DMS53 treated with DMSO at 0.1 percent for 48 hours (cell line): Measurements from ENCODE around the gene CARD11.
"Not testable (repeated sequence)": the region's sequence is repeated elsewhere in the genome, so short reads cannot be mapped to it uniquely, and the experiment has no call there.

ENCODE experiments used
- DNase-seq: peaks from one replicate; lab custom pipeline; 2025; ENCODE audit not compliant: unreplicated experiment; lab: John Stamatoyannopoulos, UW

The CARD11 gene

DNA sequence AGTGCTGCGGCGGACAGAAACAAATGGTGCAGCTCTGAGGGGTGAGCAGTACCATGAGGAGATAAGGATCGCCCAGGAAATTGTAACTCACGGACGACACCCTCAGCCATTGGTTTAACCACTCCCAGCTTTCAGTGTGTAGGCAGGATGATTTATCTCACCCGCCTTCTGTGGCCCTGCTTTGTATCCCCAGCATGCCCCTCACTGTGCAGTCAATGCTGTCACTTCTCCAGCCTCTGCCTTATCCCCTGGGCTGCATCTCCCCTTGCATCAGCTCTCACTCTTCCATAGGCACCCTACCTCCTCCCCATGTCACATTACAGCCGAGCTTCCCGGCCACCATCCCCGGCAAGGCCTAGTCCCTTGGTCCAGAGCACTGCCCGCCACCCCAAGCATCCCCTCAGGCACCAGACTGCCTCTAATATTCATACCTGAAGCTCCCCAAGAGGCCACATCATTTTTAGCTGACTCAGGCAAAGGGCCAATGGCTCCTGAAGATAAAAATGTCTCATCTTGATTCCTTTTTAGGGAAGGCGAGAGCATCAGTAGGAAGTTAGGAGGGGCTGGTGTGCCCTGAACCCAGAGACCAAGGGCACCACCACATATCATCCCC, 77.1 kb downstream of the CARD11 start:
- DNase-seq: no peak

DNA sequence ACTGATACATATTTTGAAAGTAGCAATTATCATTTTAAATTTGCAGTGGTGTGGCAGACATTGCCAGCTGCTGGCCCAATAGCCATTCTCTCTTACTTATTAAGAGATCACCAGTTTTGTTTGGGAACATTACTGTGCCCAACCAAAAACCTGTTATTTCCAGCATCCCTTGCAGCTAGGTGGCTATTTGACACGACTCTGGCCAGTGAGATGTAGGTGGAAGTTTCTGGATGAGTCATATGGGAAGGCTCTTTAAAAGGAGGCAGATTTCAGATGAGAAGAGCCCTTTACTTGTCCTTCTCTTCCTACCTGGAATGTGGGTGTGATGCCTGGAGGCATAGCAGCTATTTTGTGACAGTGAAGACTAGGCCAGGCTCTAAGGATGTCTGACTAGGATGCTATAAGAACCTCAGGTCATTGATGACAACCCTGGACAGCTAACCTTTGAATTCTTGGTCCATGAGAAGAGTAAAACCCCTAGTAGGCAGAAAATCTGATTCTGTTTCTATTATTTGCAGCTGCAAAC, 77.9 kb downstream of the CARD11 start:
- no peak for DNase-seq

DNA sequence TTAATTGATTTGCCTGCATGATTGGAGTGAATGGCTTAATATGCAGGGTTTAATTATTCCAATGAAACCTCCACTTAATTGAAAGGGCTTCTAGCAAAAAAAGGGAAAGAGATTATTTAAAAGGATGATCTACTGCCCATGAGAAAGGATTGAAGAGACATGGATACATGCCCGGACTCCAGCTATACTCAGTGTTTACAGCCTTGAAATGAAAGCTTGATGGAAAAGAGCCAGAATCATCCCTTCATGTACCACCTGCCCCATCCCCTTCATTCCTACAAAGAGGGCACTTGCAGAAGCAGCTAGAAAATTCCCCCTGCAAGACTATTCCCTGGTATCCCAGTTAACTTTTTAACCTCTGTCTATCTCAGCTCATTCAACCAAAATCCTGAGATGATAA, 78.4 kb downstream of the CARD11 start:
- DNase-seq: no peak

DNA sequence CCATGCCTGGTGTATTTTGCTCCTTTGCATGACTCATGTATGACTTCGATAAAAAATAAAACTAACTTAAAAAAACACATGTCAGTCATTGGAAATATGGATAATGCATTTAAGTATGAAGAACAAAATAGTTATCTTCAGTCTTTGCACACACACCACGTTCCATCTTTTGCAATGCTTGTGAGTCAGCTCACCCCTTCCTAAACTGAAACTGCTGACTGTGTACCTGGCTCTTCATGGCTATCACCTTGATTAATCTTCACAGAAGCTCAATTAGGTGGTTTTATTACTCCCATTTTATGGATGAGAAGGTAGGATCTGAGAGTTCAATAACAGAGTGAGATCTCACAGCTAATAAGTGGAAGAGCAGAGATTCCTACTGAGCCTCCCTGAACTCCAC, 79.5 kb downstream of the CARD11 start:
- no peak for DNase-seq

DNA sequence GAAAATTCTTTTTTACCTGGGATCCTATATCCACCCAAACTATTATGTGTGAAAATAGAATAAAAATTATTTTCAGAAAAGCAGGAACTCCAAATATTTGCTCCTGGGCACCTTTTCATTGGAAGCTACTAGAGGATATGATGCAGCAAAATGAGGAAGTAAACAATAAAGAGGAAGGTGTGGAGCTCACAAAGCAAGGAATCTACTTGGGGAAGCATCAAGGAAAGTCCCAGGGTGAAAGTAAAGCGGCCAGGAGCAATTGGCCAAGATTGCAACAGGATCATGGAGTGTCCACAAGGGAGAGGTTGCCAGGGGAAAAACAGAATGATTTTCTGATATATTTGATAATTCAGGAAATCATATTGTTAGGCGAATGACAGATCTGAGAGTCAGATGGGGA, 80.8 kb downstream of the CARD11 start:
- DNase-seq: no peak

- no peak for DNase-seq
Measured at GRCh38 chr7:2959828-2960599, 83.7 kb downstream of the CARD11 start.

GRCh38 chr7:2959103-2959680, 84.5 kb downstream of the CARD11 start:
- DNase-seq: no peak

DNA sequence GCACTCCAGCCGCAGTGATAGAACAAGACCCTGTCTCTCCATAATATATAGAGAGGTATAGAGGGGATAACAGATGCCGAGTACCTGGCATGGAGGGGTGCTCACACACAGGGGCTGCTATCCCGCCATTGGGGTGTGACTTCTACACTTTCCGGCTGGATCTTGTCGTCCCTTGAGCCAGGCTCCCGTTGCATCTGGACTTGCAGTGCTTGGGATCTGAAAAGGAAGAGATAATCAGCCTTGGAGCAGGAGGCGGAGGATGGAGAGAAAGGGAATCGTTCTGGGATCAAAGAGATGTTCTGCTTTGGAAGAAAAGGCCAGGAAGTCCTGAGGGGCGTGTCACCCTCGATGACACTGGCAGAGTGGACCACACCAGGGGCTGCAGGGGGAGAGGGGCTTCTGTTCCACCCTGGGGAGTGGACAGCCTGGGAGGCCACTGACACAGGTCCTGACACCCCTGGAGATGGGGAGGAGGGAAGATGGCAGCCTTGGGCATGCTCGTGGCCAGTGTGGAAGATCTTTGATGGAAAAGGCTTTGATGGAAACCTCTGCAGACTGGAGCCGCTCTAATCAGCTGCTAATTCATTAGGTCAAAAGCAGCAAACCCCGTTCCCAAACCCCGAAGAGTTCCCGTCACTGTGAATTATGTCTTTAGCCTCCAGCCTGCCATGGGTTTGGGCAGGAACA, 85.1 kb downstream of the CARD11 start:
- no peak for DNase-seq

DNA sequence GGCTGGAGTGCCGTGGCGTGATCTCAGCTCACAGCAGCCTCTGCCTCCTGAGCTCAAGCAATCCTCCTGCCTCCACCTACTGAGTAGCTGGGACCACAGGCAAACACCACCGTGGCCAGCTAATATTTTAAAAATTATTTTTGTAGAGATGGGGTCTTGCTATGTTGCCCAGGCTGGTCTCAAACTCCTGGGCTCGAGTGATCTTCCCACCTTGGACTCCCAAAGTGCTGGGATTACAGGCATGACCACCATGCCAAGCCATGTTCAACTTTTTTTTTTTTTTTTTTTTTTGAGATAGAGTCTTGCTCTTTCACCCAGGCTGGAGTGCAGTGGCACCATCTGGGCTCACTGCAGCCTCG, 86.3 kb downstream of the CARD11 start:
- not testable (repeated sequence) for DNase-seq

DNA sequence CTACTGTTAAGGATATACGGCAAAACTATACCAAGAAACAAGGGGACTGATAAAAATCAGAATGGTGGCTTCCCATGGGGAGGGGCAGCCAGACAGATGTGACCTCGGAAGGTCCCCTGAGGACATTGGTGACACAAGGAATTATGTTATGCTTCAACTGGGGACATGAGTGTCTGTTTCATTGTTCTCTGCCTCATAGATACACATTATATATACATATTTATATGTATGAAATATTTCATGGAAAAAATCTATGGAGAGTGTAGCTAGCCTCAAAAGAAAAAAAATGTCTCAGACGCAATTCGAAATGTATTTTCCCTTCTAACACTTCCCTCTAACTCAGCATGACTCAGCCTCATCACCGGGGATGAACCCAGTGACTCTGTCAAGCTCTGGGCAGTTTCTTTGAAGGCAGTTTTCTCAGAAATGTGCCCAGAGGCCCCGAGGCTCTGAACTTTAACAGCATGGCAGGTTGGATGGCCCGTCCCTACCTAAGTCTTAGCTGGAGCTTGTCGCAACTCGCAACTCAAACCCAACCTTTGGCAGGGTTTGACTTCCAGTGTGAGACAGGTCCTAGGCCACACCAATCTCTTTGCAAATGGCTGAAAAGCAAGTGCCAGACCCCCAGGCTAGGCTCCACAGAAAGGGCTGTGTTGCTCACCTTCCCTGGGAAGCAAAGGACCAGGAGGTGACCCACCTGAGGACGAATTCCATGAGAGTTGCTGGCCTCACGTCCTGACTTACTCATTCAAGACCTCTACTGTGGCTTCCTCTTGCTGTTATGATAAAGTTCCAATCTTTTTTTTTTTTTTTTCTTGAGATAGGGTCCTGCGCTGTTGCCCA, 86.9 kb downstream of the CARD11 start:
- DNase-seq: no peak

DNA sequence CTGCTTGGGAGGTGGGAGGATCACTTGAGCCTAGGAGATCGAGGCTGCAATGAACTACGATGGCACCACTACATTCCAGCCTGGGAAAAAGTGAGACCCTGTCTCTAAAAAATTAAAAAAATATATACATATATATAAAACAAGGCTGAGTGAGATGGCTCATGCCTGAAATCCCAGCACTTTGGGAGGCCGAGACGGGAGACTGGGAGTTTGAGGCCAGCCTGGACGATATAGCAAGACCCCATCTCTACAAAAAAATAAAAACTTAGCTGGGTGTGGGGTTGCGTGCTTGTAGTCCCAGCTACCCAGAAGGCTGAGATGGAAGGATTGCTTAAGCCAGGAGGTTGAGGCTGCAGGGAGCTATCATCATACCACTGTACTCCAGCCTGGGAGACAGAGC, 87.6 kb downstream of the CARD11 start:
- no peak for DNase-seq

GRCh38 chr7:2955269-2955668, 88.4 kb downstream of the CARD11 start:
- DNase-seq: no peak

DNA sequence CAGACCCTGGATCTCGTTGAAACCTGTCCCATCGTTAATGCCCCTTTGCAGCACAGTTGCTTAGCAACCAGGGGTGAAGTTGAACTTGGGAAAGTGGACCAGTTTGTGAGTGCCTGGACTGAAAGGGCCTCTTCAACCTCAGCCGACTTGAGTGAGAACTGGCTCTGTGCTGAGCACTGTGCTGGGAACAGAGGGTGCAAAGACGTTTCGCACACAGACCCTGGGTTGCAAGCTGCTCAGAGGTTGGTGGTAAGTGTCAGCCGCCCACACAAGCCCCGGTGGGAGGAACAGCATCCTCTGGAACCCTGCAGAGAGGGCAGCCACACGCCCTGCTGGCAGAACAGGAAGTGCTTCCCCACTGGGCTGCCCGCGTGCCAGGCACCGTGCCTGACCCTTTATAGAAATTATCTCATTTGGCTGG, 89.2 kb downstream of the CARD11 start:
- no peak for DNase-seq

DNA sequence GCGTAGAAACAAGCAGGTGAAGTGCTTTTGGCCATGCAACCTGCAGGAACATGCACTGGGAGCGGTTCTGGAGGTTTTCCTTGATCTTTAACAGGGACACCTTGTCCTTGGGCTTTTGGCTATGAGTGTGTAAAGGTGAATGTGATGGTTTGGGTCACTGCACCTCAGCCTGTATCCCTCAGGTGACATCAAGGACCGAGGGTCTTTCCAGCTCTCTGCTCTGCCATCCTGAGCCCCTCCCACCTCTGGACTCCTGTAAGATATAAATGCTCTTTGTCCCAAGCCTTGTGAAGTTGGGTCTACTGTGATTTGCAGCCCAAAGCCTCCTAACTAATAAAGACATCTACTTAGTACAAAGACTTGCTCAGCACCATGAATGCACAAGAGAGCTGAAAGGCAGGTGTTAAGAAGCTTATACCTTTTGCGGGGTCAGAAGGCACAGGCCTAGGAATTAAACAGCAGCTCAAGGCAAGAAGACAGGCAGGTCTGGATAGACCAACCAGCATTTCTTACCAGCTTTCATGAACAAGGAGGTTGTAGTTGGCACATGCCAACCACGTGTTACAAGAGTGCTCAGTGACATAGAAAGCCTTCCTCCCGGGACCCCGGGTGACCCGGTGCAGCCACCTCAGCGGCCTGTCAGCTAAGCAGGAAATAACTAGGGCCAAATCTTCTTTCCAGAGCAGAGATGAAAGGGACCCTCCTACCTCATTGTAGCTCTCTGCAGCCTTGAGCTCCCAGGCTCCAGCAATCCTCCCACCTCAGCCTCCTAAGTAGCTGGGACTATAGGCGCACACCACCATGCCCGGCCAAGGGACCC, 89.9 kb downstream of the CARD11 start:
- DNase-seq: no peak

DNA sequence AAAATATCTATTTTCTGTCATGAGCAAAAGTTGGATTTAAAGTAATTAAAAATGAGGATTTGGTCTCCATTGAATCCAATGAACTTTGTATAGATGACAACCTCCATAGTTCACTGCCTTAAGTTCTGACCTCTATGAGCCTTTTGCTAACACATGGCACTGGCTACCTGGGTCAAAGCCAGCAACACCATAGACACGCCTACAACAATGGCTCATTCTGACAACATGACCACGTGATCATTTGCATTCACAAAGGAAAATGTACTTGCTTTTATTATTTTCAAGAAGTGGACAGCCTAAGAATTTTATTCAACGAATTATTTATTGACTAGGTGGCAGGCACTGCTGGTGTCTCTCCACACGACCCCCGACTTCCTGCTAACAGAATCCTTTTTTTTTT, 90.6 kb downstream of the CARD11 start:
- DNase-seq: no peak

DNA sequence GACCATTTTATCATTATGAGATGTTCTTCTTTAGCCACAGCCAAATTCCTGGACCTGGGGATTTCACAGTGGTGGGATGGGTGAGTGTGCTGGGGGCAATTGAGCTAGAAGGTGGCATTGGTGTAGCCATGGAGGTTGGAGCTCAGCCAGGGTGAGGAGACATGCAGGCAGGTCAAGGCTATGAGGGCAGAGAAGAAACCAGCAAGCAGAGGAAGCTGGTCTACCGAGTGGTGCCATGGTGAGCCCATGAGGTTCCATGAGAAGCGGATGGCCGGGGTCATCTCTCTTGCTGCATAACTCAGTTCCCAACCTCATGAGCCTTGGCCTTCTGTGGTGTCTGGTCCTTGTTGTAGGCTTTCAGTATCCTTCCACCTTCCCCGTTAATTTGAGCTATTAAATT, 91.4 kb downstream of the CARD11 start:
- DNase-seq: no peak

DNA sequence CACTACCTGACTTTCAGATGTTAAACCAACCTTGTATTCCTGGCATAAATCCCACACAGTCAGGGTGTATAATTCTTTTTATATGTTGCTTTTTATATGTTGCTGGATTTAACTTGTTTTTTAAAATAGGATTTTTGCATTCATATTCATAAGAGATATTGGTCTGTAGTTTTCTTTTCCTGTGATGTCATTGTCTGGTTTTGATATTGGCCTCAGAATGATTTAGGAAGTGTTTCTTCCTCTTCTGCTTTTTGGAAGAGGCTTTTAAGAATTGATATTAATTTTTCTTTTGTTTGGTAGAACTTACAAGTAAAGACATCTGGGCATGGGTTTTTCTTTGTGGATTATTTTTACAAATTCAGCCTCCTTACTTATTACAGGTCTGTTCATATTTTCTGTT, 93.1 kb downstream of the CARD11 start:
- DNase-seq: no peak

GRCh38 chr7:2948749-2949148, 94.9 kb downstream of the CARD11 start:
- DNase-seq: no peak

GRCh38 chr7:2947058-2947780, 96.4 kb downstream of the CARD11 start:
- DNase-seq: no peak
